Activated CD4-positive, alpha-beta T cell treated with anti-CD3 and anti-CD28 coated beads, Interleukin-2, amount 50 U/mL, for 24 hours (primary cell): ENCODE data around the gene RBM19.
"Not testable (repeated sequence)": the region's sequence is repeated elsewhere in the genome, so short reads cannot be mapped to it uniquely, and the experiment has no call there.

ENCODE experiments used
- DNase-seq, 2 donors: peaks; one replicate each; pipeline ENCODE4 v3.0.0-alpha.2; 2020; ENCODE audit warnings: low read depth in 1 of 2, low spot score in 1 of 2

Gene RBM19

GRCh38 chr12:113908584-113909100, 57.5 kb downstream of the RBM19 start:
- no peak for DNase-seq

GRCh38 chr12:113907446-113908180, 58.5 kb downstream of the RBM19 start:
- DNase-seq = no peak

GRCh38 chr12:113906411-113907200, 59.5 kb downstream of the RBM19 start:
- no peak for DNase-seq

- no peak for DNase-seq
These were observed 60.3 kb downstream of the RBM19 start for GRCh38 chr12:113905829-113906228.

- DNase-seq = no peak
These were observed 62.7 kb downstream of the RBM19 start for GRCh38 chr12:113903381-113903863.

GRCh38 chr12:113901319-113901718, 64.8 kb downstream of the RBM19 start:
- not testable (repeated sequence) for DNase-seq

GRCh38 chr12:113900716-113901115, 65.4 kb downstream of the RBM19 start:
- no peak for DNase-seq

- DNase-seq = no peak
These were observed 66.3 kb downstream of the RBM19 start for GRCh38 chr12:113899561-113900471.

GRCh38 chr12:113899042-113899560, 67.0 kb downstream of the RBM19 start:
- no peak for DNase-seq

- no peak for DNase-seq
These were observed 67.7 kb downstream of the RBM19 start for GRCh38 chr12:113898466-113898865.

- DNase-seq = no peak
These were observed 68.7 kb downstream of the RBM19 start for GRCh38 chr12:113897406-113897805.

GRCh38 chr12:113896841-113897240, 69.3 kb downstream of the RBM19 start:
- DNase-seq = no peak

- DNase-seq = no peak
These were observed 69.9 kb downstream of the RBM19 start for GRCh38 chr12:113896194-113896593.

GRCh38 chr12:113895176-113895575, 70.9 kb downstream of the RBM19 start:
- DNase-seq = no peak

GRCh38 chr12:113894697-113895096, 71.4 kb downstream of the RBM19 start:
- DNase-seq = no peak

- DNase-seq = no peak
These were observed 72.9 kb downstream of the RBM19 start for GRCh38 chr12:113893221-113893620.

GRCh38 chr12:113892556-113892955, 73.6 kb downstream of the RBM19 start:
- DNase-seq = no peak

GRCh38 chr12:113891739-113892520, 74.2 kb downstream of the RBM19 start:
- DNase-seq = no peak

- DNase-seq = no peak
These were observed 74.9 kb downstream of the RBM19 start for GRCh38 chr12:113891167-113891692.
